Astrocyte of the cerebellum (primary cell): ENCODE data around the gene KCNB1.
A peak's percentile ranks its signal among the peaks of the same experiment; 100 is the strongest.

Experiments
- DNase-seq: peaks from one replicate; pipeline ENCODE4 v3.0.0-alpha.2; 2011; ENCODE audit warnings: low read depth
- H3K4me3 ChIP-seq: 2 replicates; pipeline ENCODE4 v1.5.1; 2011; ENCODE audit warnings: mild to moderate bottlenecking, low read depth, low read length, moderate library complexity
- in situ Hi-C: cut with HindIII; loops from 2 replicates; pipeline ENCODE4 v1.10.0; 2017; ENCODE audit warnings: low sequenced_read_pairs
- TF ChIP-seq, protein P1 (sequence below): IDR thresholded peaks from 2 replicates; pipeline ENCODE4 v1.5.1; 2012; ENCODE audit warnings: low read length, low read depth, moderate library complexity, mild to moderate bottlenecking; ENCODE audit errors: missing control alignments

The KCNB1 gene

DNA sequence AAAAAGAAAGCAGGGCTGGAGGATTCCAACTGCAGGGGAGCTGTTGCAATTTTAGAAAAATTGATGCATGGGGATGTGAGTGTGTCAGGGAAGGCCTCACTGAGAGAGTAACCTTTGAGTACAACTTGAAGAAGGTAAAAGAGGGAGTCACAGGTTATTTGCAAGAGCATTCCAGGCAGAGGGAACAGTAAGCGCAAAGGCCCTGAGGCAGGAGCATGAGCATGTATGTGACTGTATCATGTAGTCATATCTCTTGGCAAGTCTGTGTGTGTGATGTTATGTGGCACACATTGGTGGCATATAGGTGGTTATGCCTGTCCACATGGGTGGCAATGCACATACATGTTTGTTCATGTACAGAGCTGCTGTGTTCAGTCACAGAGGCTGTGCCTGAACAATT is 133.4 kb downstream of the KCNB1 start:
- TF ChIP-seq, protein P1, sequence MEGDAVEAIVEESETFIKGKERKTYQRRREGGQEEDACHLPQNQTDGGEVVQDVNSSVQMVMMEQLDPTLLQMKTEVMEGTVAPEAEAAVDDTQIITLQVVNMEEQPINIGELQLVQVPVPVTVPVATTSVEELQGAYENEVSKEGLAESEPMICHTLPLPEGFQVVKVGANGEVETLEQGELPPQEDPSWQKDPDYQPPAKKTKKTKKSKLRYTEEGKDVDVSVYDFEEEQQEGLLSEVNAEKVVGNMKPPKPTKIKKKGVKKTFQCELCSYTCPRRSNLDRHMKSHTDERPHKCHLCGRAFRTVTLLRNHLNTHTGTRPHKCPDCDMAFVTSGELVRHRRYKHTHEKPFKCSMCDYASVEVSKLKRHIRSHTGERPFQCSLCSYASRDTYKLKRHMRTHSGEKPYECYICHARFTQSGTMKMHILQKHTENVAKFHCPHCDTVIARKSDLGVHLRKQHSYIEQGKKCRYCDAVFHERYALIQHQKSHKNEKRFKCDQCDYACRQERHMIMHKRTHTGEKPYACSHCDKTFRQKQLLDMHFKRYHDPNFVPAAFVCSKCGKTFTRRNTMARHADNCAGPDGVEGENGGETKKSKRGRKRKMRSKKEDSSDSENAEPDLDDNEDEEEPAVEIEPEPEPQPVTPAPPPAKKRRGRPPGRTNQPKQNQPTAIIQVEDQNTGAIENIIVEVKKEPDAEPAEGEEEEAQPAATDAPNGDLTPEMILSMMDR: no peak
- in situ Hi-C loops: no loop called here
- H3K4me3 ChIP-seq: no peak overlapping the region
- no peak for DNase-seq

DNA sequence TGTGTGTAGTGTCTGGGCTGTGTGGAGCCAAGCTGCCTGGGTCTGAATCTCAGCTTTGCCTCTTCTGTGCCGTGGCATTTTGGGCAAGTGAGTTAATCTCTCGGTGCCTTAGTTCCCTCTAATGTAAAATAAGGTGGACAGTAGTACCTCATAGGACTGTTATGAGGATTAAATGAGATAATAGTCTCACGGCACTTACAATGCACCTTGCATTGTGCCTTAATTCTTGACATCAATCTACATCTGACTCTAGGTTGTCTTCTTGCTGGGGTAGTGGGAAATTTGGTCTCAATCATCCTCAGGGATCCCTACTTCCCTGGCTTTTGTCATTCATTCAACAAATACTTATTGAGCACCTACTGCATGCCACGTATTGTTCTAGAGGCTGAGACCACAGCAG is 133.9 kb downstream of the KCNB1 start:
- H3K4me3 ChIP-seq: no peak overlapping the region
- in situ Hi-C loops: no loop called here
- DNase-seq: no peak
- TF ChIP-seq, protein P1: no peak

DNA sequence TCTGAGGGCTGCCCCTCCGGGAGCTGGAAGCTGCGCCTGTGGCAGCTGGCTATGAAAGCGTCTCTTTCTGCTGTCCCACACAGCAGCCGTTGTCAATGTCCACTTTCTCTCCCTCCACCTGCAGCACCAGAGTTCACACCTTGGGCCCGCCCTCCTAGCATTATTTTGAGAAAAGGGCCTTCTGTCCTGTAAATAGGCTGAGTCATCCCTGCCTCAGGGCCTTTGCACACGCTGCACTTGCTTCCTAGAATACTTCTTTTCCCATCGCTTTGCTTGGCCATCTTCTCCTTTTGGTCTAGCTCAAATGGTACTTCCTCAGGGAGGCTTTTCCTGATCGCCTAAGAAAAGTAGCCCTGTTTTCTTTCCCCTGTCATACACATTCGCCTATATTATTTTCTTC is 135.3 kb downstream of the KCNB1 start:
- TF ChIP-seq, protein P1: no peak
- no peak for DNase-seq
- in situ Hi-C loops: no loop called here
- no peak overlapping the region for H3K4me3 ChIP-seq

DNA sequence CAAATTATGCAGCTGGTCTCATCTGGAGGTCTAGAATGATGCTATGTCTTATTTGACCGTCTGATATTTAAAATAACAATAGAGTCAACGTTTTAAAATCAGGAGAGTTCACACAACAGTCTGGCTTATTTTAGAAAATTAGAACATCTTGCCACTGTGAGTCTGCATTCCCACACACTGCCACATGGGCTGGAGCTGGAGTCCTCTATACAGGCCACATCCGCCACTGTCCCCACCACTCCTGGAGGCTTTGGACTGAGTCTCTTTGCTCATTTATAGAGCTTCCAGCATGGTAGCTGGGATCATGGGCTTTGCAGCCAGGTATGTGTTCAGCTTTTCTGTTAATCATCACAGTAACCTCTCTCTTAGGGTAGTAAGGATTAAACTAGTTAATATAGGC is 135.8 kb downstream of the KCNB1 start:
- in situ Hi-C loops: no loop called here
- no peak overlapping the region for H3K4me3 ChIP-seq
- TF ChIP-seq, protein P1: no peak
- DNase-seq: no peak

DNA sequence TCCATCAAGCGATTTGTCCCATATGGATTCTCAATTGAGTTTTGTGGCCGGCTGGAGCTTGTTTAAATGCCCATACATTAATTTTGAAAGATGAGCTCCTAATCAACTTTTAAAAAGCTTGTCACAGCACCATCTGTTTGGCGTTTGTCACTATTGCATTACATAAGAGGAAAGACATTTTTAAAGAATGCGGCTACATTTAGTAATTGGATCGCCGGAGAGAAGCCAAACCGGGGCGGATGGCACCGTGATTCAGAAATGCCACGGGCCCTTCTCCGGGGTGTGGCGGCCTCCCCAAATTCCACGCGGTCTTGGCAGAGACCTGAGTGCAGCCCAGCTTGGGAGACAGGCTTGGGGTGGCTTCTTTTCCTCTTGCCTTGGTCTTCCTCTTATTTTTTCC is 136.9 kb downstream of the KCNB1 start:
- DNase-seq: no peak
- in situ Hi-C loops: no loop called here
- H3K4me3 ChIP-seq: no peak overlapping the region
- TF ChIP-seq, protein P1: no peak

DNA sequence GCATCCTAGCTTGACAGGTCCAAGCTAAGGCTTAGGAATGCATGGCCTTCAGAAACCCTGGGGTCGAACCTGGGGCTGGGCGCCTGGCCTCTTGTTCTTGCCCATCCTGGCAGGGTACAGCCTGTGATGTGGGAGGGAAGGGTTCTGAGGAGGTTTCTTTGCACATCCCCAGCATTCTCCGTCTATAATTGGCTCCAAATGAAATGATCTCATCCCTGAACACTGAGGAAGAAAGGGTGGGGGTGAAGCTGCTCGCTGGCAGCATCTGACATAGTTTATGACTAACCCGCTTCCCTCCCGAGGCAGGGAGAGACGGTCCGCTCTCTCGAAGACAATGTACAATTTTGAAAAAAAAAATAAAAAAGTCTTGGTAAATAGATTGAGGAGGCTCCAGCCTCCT is 137.5 kb downstream of the KCNB1 start:
- in situ Hi-C loops: no loop called here
- DNase-seq: peak; percentile 83
- no peak overlapping the region for H3K4me3 ChIP-seq
- TF ChIP-seq, protein P1: no peak

DNA sequence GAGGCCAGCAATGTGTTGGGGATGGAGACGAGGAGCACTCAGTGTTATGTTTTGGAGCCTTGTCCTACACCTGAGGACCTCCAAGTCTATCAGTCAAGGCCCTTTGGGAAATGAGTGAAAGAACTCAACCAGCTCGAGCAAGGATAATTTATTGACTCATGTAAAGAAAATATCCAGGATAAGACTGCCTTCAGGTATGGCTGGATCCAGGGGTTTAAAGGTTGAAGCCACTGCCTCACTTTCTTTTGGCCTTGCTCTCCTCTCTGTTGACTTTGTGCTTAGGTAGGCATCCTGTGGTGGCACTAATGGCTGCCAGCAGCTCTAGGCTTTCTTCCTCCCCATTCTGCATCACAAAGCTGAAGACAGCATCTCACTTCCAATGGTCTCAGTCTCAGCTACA is 138.3 kb downstream of the KCNB1 start:
- DNase-seq: no peak
- in situ Hi-C loops: no loop called here
- TF ChIP-seq, protein P1: no peak
- H3K4me3 ChIP-seq: no peak overlapping the region
